Measurements from ENCODE around the gene CCDC117.

Gene CCDC117

DNA sequence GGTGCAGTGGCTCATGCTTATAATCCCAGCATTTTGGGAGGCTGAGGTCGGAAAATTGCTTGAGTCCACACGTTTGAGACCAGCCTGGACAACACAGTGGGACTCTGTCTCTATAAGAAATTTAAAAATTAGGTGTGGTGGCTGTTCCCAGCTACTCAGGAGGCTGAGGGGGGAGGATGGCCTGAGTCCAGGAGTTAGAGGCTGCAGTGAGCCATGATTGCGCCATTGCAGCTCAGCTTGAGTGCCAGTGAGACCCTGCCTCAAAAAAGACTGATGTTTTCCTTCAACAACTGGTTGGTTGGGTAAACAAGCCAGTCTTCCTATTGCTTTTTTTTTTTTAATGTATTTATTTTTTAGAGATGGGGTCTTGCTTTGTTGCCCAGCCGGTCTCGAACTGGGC, 18.6 kb downstream of the CCDC117 start:
- H3K9me3 ChIP-seq: no peaks in the 10 kb centered on the region
- H3K4me1 ChIP-seq (ENCODE audit: control insufficient read depth in 1 of 2, insufficient read depth in 1 of 2, low read depth in 1 of 2, low read length in 1 of 2): peaks cover 0 to 4% of the 10 kb centered on the region in 2 experiments
- TF ChIP-seq, protein P1, sequence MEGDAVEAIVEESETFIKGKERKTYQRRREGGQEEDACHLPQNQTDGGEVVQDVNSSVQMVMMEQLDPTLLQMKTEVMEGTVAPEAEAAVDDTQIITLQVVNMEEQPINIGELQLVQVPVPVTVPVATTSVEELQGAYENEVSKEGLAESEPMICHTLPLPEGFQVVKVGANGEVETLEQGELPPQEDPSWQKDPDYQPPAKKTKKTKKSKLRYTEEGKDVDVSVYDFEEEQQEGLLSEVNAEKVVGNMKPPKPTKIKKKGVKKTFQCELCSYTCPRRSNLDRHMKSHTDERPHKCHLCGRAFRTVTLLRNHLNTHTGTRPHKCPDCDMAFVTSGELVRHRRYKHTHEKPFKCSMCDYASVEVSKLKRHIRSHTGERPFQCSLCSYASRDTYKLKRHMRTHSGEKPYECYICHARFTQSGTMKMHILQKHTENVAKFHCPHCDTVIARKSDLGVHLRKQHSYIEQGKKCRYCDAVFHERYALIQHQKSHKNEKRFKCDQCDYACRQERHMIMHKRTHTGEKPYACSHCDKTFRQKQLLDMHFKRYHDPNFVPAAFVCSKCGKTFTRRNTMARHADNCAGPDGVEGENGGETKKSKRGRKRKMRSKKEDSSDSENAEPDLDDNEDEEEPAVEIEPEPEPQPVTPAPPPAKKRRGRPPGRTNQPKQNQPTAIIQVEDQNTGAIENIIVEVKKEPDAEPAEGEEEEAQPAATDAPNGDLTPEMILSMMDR (IDR thresholded peaks at IDR 0.05): no peak
- H3K36me3 ChIP-seq: peaks cover 54% of the 10 kb centered on the region
- H3K27me3 ChIP-seq: no peaks in the 10 kb centered on the region
- no peak overlapping the region for H3K27ac ChIP-seq
- no peak overlapping the region for H3K4me3 ChIP-seq (ENCODE audit: low read depth in 1 of 2, low read length in 1 of 2)

DNA sequence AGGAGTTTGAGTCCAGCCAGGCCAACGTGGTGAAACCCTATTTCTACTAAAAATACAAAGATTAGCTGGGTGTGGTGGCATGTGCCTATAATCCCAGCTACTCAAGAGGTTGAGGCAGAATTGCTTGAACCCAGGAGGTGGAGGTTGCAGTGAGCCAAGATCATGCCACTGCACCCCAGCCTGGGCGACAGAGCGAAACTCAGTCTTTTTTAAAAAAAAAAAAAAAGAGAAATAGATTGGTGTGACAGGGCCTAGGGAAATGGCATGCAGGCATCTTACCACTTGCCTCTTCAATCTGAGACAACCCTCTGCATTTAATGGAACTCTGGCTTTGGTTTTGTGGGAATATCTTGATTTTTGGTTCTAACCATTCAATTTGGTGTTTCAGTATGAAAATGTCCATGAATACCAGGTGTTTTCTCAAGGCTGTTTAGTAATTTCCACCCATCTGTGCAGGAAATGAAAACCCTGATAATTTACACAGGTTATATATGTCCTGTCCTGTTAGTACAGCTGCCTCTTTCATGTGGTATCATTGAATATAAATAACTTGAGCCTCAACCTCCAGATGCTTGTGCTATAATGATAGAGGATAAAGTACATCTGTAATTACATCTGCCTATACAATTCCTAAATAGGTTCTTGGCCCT, 19.5 kb downstream of the CCDC117 start:
- peaks cover 51% of the 10 kb centered on the region for H3K36me3 ChIP-seq
- TF ChIP-seq, protein P1 (IDR thresholded peaks at IDR 0.05): no peak
- no peaks in the 10 kb centered on the region for H3K27me3 ChIP-seq
- H3K4me3 ChIP-seq (ENCODE audit: low read depth in 1 of 2, low read length in 1 of 2): no peak overlapping the region
- no peak overlapping the region for H3K27ac ChIP-seq
- no peaks in the 10 kb centered on the region for H3K9me3 ChIP-seq
- H3K4me1 ChIP-seq (ENCODE audit: control insufficient read depth in 1 of 2, insufficient read depth in 1 of 2, low read depth in 1 of 2, low read length in 1 of 2): peaks cover 0 to 4% of the 10 kb centered on the region in 2 experiments

DNA sequence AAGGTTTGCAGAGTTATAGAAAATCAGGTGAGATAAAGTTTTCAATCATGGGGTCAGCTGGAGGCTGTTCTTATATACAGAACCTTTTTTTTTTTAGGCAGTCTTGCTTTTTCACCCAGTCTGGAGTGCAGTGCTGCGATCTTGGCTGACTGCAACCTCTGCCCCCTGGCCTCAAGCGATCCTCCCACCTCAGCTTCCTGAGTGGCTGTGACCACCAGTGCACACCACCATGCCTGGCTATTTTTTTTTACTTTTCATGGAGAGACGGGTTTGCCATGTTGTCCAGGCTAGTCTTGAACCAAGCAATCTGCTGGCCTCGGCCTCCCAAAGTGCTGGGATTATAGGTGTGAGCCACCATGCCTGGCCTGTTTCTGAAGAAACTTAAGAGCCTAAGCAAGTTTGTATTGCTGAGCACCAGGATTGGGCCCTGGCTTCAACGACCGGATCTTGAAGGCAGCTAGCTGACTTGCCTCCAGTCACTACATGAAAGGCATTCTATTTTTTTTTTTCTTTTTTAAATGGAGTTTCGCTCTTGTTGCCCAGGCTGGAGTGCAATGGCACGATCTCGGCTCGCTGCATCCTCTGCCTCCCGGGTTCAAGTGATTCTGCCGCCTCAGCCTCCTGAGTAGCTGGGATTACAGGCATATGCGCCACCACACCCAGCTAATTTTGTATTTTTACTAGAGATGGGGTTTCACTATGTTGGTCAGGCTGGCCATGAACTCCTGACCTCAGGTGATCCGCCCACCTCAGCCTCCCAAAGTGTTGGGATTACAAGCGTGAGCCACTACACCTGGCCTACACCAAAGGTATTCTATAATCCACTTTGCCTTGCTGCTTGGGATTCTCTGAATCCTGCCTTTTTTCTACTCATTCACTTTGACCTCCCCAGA, 20.2 kb downstream of the CCDC117 start:
- Histone ChIP-seq H3K36me3 (peaks cover 43% of the 10 kb centered on the region), H3K27ac (no peak overlapping the region), H3K9me3 (no peaks in the 10 kb centered on the region), H3K4me1 (ENCODE audit: control insufficient read depth in 1 of 2, insufficient read depth in 1 of 2, low read depth in 1 of 2, low read length in 1 of 2) (peaks cover 0 to 4% of the 10 kb centered on the region in 2 experiments), H3K4me3 (ENCODE audit: low read depth in 1 of 2, low read length in 1 of 2) (no peak overlapping the region), H3K27me3 (no peaks in the 10 kb centered on the region)
- TF ChIP-seq, protein P1 (IDR thresholded peaks at IDR 0.05): no peak

DNA sequence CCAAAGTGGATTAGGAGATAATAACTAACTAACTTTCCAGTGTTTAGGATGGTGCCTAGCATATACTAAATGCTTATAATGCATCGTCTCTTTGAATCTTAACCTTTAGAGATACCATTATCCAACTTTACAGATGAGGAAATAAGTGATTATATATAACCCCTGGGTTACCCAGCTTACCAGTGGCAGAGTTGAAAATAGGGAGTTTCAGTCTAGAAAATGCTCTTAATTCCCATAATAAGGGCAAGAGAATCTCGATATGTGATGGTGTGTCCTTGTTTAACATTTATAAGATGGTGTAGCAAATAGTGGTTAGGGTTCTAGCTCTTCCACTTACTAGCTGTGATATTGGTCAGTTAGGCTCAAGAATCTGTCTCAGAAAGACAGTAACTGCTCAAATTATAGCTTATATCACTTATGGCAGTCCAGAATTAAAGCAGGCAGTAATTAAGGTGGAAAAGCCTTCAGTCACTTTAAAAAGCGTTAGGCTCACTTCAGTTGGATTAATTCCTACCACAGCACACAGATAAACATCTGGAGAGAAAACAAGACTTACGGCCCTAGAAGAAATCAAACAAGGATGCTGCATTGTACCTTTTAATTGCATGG, 21.6 kb downstream of the CCDC117 start:
- Histone ChIP-seq H3K4me3 (ENCODE audit: low read depth in 1 of 2, low read length in 1 of 2) (no peak overlapping the region), H3K9me3 (no peaks in the 10 kb centered on the region), H3K4me1 (ENCODE audit: control insufficient read depth in 1 of 2, insufficient read depth in 1 of 2, low read depth in 1 of 2, low read length in 1 of 2) (peaks cover 13 to 16% of the 10 kb centered on the region in 2 experiments), H3K27me3 (no peaks in the 10 kb centered on the region), H3K27ac (no peak overlapping the region), H3K36me3 (peaks cover 32% of the 10 kb centered on the region)
- TF ChIP-seq, protein P1 (IDR thresholded peaks at IDR 0.05): no peak

DNA sequence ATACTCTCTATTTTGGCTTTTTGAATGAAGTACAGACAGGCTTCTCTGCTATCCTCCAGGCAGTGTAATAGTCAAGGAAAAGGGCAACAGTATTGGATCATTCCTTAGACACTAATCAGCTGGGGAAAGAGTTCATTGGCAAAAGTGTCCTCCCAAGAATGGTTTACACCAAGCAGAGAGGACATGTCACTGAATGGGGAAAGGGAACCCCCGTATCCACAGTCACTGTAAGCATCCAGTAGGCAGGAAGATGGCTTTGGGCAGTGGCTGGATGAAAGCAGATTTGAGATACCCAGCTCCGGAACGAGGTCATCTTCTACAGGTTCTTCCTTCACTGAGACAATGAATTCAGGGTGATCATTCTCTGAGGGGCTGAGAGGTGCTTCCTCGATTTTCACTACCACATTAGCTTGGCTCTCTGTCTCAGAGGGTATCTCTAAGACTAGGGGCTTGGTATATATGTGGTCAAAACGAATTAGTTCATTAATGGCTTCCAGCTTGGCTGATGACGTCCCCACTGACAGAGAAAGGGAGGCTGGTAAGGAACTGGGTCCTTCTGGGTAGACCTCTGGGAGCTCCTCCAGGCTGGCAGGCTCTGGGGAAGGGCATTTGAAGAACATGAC, 22.7 kb downstream of the CCDC117 start:
- Histone ChIP-seq H3K4me3 (ENCODE audit: low read depth in 1 of 2, low read length in 1 of 2) (no peak overlapping the region), H3K4me1 (ENCODE audit: control insufficient read depth in 1 of 2, insufficient read depth in 1 of 2, low read depth in 1 of 2, low read length in 1 of 2) (peaks cover 22 to 24% of the 10 kb centered on the region in 2 experiments), H3K36me3 (peaks cover 29% of the 10 kb centered on the region)

More for the DNA sequence above, 22.7 kb downstream of the CCDC117 start:
- TF ChIP-seq, protein P1 (IDR thresholded peaks at IDR 0.05): no peak
- no peak overlapping the region for H3K27ac ChIP-seq
- no peaks in the 10 kb centered on the region for H3K27me3 ChIP-seq
- no peaks in the 10 kb centered on the region for H3K9me3 ChIP-seq
